Liver (tissue), 9 donors: Measurements from ENCODE around the gene PAGE3. TPM values are rescaled to one million over a fixed set of nuclear protein-coding genes. Genes with fewer than 3 reads are reported as not detected.

Experiments used
- DNase-seq: peaks from one replicate; pipeline ENCODE4 v3.0.0-alpha.2; 2017; ENCODE audit warnings: low spot score
- H3K27ac ChIP-seq, 2 donors: one replicate each; pipeline ENCODE4 v1.7.0; 2013; ENCODE audit warnings: inconsistent platforms in 2 of 2, low read length in 2 of 2, control low read depth in 1 of 2, low read depth in 1 of 2, mild to moderate bottlenecking in 1 of 2
- H3K27me3 ChIP-seq, 4 donors: one replicate each; pipeline versions ENCODE4 v1.6.1 to v1.7.0; 2013; ENCODE audit warnings: low read length in 3 of 4, inconsistent platforms in 1 of 4, mild to moderate bottlenecking in 1 of 4, moderate library complexity in 1 of 4; ENCODE audit not compliant: control insufficient read depth in 4 of 4, insufficient read depth in 4 of 4
- H3K36me3 ChIP-seq, 4 donors: one replicate each; pipeline versions ENCODE4 v1.6.1 to v1.7.0; 2013; ENCODE audit warnings: low read length in 3 of 4, mild to moderate bottlenecking in 3 of 4, low read depth in 1 of 4, moderate library complexity in 1 of 4; ENCODE audit not compliant: control insufficient read depth in 4 of 4, insufficient read depth in 3 of 4
- H3K4me1 ChIP-seq, 4 donors: one replicate each; pipeline versions ENCODE4 v1.6.1 to v1.7.0; 2013; ENCODE audit warnings: low read length in 3 of 4, mild to moderate bottlenecking in 3 of 4, moderate library complexity in 1 of 4; ENCODE audit not compliant: control insufficient read depth in 4 of 4, insufficient read depth in 4 of 4
- H3K4me3 ChIP-seq, 3 donors: one replicate each; pipeline versions ENCODE4 v1.6.1 to v1.7.0; 2013; ENCODE audit warnings: low read length in 3 of 3, control low read depth in 1 of 3, low read depth in 1 of 3, mild to moderate bottlenecking in 1 of 3
- H3K9ac ChIP-seq, 2 donors: one replicate each; pipeline ENCODE4 v1.7.0; 2013; ENCODE audit warnings: low read length in 2 of 2, mild to moderate bottlenecking in 2 of 2, moderate library complexity in 2 of 2, control low read depth in 1 of 2, low read depth in 1 of 2
- H3K9me3 ChIP-seq, 4 donors: one replicate each; pipeline versions ENCODE4 v1.6.1 to v1.7.0; 2013; ENCODE audit warnings: low read length in 3 of 4; ENCODE audit not compliant: control insufficient read depth in 4 of 4
- ATF3 ChIP-seq: IDR thresholded peaks from 2 replicates; pipeline ENCODE4 v1.6.1; 2016; ENCODE audit warnings: antibody characterized with exemption
- CTCF ChIP-seq: fragments of 150-350 bp; IDR thresholded peaks from 2 replicates; pipeline ENCODE4 v1.5.1; 2017; ENCODE audit warnings: improper control_type of control experiment, low read depth, low read length; ENCODE audit not compliant: missing input control
- EGR1 ChIP-seq, 2 donors: IDR thresholded peaks; 2 replicates each; pipeline ENCODE4 v1.6.1; 2016 to 2018; ENCODE audit warnings: antibody characterized with exemption in 2 of 2, low read depth in 2 of 2
- FOXA1 ChIP-seq: IDR thresholded peaks from 2 replicates; pipeline ENCODE4 v1.6.1; 2016; ENCODE audit warnings: antibody characterized with exemption
- FOXA2 ChIP-seq: IDR thresholded peaks from 2 replicates; pipeline ENCODE4 v1.6.1; 2016; ENCODE audit warnings: antibody characterized with exemption
- GABPA ChIP-seq, 2 donors: IDR thresholded peaks in 1 of 2; conservative IDR thresholded peaks in 1 of 2; 2 replicates each; pipeline ENCODE4 v1.6.1; 2016; ENCODE audit warnings: antibody characterized with exemption in 2 of 2, mild to moderate bottlenecking in 1 of 2, moderate library complexity in 1 of 2
- HNF4A ChIP-seq, 2 donors: conservative IDR thresholded peaks; 2 replicates each; pipeline ENCODE4 v1.6.1; 2016; ENCODE audit warnings: antibody characterized with exemption in 2 of 2, mild to moderate bottlenecking in 2 of 2
- HNF4G ChIP-seq: IDR thresholded peaks from 2 replicates; pipeline ENCODE4 v1.6.1; 2016; ENCODE audit warnings: antibody characterized with exemption
- JUND ChIP-seq, 2 donors: IDR thresholded peaks; 2 replicates each; pipeline ENCODE4 v1.6.1; 2016; ENCODE audit warnings: antibody characterized with exemption in 2 of 2
- NR2F2 ChIP-seq: IDR thresholded peaks from 2 replicates; pipeline ENCODE4 v1.6.1; 2016; ENCODE audit warnings: antibody characterized with exemption
- RAD21 ChIP-seq, 2 donors: IDR thresholded peaks; 2 replicates each; pipeline ENCODE4 v1.6.1; 2016; ENCODE audit warnings: antibody characterized with exemption in 2 of 2, mild to moderate bottlenecking in 2 of 2
- REST ChIP-seq: IDR thresholded peaks from 2 replicates; pipeline ENCODE4 v1.6.1; 2016; ENCODE audit warnings: antibody characterized with exemption, mild to moderate bottlenecking
- RXRA ChIP-seq, 2 donors: IDR thresholded peaks; 2 replicates each; pipeline ENCODE4 v1.6.1; 2017 to 2018; ENCODE audit warnings: antibody characterized with exemption in 2 of 2, mild to moderate bottlenecking in 1 of 2
- SP1 ChIP-seq: IDR thresholded peaks from 2 replicates; pipeline ENCODE4 v1.6.1; 2018; ENCODE audit warnings: antibody characterized with exemption, mild to moderate bottlenecking
- TAF1 ChIP-seq: conservative IDR thresholded peaks from 2 replicates; pipeline ENCODE4 v1.6.1; 2016; ENCODE audit warnings: antibody characterized with exemption, mild to moderate bottlenecking
- YY1 ChIP-seq: IDR thresholded peaks from 2 replicates; pipeline ENCODE4 v1.6.1; 2016; ENCODE audit warnings: antibody characterized with exemption, mild to moderate bottlenecking
- WGBS: extraction: QIAGEN DNeasy Blood & Tissue Kit; methylation state at CpG from one replicate; pipeline ENCODE4 v1.1.7; 2013; 5-methylcytosine and 5-hydroxymethylcytosine counted together
- polyA plus RNA-seq, 2 donors: library from polyadenylated mRNA; stranded (reverse) in 1 of 2; unstranded in 1 of 2; fragments of 200-250 nt in 1 of 2; fragments of >200 nt in 1 of 2; fragmentation: Nextera tagmentation in 1 of 2; extraction: Ambion mirVana in 1 of 2; gene quantifications; one replicate each; pipeline versions ENCODE4 v1.2.1 to v1.2.3, GENCODE V29; 2013 to 2015
- total RNA-seq, 2 donors: library from RNA; depleted of rRNA; stranded (reverse); fragments of >200 nt; gene quantifications; one replicate each; pipeline ENCODE4 v1.2.3, GENCODE V29; 2014
- TF ChIP-seq, protein P1 (sequence below): IDR thresholded peaks from 2 replicates; pipeline ENCODE4 v1.6.1; 2016; ENCODE audit warnings: antibody characterized with exemption
- TF ChIP-seq, protein P2 (sequence below): IDR thresholded peaks from 2 replicates; pipeline ENCODE4 v1.6.1; 2016; ENCODE audit warnings: antibody characterized with exemption
- donor health status: healthy.
- donor health status: healthy.
- donor health status: healthy.
- donor health status: healthy.
- donor health status: healthy.

PAGE3 gene
- total and polyA plus RNA-seq, 4 donors: not detected

DNA sequence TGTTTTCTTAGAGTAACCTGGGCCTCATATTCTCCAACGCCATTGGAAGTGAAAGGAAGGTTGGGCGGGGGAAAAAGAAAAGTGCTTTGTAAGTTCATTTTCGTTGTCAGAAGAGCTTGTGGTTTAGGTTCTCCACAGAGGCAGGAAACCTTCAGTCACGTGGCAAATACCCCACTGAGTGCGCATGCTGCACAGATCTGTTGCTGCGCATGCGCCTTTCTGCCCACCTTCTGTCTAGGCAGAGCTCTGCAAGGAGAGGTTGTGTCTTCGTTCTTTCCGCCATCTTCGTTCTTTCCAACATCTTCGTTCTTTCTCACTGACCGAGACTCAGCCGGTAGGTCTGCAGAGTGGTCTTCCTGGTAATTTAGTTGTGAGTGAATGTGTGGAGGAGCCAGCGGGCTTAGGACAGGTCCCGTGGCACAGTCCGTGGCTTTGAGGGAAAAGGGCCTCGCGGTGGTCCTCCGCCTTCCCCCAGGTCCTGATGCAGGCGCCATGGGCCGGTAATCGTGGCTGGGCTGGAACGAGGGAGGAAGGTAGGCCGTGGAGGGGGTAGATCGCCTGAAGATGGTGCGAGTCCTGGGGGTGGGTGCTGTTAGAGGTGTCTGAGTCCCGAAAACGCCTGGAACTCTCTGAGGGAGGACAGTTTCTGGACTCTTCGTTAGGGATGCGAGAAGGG, 44.5 kb downstream of the PAGE3 start, which contains the start of gene PAGE5:
Gene PAGE5 (plus strand): TSS at position 228 of the 676 bp plus-strand sequence. CDS start 1,037 bp downstream, outside the sequence.
- TF ChIP-seq NR2F2 (no peak), HNF4G (no peak), FOXA1 (no peak), HNF4A (conservative IDR thresholded peaks at IDR 0.05) (no peak), REST (no peak), TAF1 (no peak), EGR1 (IDR thresholded peaks at IDR 0.05; ENCODE audit: low read depth in 2 of 2) (no peak), SP1 (no peak), GABPA (IDR thresholded peaks at IDR 0.05 in 1 of 2, conservative IDR thresholded peaks at IDR 0.05 in 1 of 2) (no peak), YY1 (no peak), CTCF (no peak), RXRA (IDR thresholded peaks at IDR 0.05) (no peak), JUND (IDR thresholded peaks at IDR 0.05) (no peak), RAD21 (IDR thresholded peaks at IDR 0.05) (no peak), FOXA2 (no peak), ATF3 (no peak)
- TF ChIP-seq, protein P1, sequence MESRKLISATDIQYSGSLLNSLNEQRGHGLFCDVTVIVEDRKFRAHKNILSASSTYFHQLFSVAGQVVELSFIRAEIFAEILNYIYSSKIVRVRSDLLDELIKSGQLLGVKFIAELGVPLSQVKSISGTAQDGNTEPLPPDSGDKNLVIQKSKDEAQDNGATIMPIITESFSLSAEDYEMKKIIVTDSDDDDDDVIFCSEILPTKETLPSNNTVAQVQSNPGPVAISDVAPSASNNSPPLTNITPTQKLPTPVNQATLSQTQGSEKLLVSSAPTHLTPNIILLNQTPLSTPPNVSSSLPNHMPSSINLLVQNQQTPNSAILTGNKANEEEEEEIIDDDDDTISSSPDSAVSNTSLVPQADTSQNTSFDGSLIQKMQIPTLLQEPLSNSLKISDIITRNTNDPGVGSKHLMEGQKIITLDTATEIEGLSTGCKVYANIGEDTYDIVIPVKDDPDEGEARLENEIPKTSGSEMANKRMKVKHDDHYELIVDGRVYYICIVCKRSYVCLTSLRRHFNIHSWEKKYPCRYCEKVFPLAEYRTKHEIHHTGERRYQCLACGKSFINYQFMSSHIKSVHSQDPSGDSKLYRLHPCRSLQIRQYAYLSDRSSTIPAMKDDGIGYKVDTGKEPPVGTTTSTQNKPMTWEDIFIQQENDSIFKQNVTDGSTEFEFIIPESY: no peak
- TF ChIP-seq, protein P2, sequence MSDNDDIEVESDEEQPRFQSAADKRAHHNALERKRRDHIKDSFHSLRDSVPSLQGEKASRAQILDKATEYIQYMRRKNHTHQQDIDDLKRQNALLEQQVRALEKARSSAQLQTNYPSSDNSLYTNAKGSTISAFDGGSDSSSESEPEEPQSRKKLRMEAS: no peak
- Histone ChIP-seq H3K9ac (no peak within 1 kb of the TSS), H3K27me3 (no peaks in the 10 kb centered on the region), H3K4me3 (no peak within 1 kb of the TSS), H3K36me3 (no peaks in the 10 kb centered on the region), H3K27ac (no peak within 1 kb of the TSS), H3K9me3 (no peaks in the 10 kb centered on the region), H3K4me1 (no peaks in the 10 kb centered on the region)
- whole genome bisulfite sequencing: 91% methylated on average over 30 of the region's 30 CpGs
- no peak for DNase-seq
